ENCODE data around the gene GULP1.
"Not testable (repeated sequence)": the region's sequence is repeated elsewhere in the genome, so short reads cannot be mapped to it uniquely, and the experiment has no call there.

Gene GULP1

GRCh38 chr2:188459061-188459460 lies 167.4 kb downstream of the GULP1 start:
- in situ Hi-C loops (cut with MboI; ENCODE audit: low sequenced_read_pairs): no loop called here

- in situ Hi-C loops (cut with MboI; ENCODE audit: low sequenced_read_pairs): not testable (repeated sequence)
Measured at GRCh38 chr2:188466078-188466477, 174.4 kb downstream of the GULP1 start.

- in situ Hi-C loops (cut with MboI; ENCODE audit: low sequenced_read_pairs): no loop called here
Measured at GRCh38 chr2:188466761-188467160, 175.1 kb downstream of the GULP1 start.

GRCh38 chr2:188471166-188471565 lies 179.5 kb downstream of the GULP1 start:
- in situ Hi-C loops (cut with MboI; ENCODE audit: low sequenced_read_pairs): no loop called here

- in situ Hi-C loops (cut with MboI; ENCODE audit: low sequenced_read_pairs): no loop called here
Measured at GRCh38 chr2:188473306-188473705, 181.6 kb downstream of the GULP1 start.

GRCh38 chr2:188474316-188474715 lies 182.6 kb downstream of the GULP1 start:
- in situ Hi-C loops (cut with MboI; ENCODE audit: low sequenced_read_pairs): no loop called here

- in situ Hi-C loops (cut with MboI; ENCODE audit: low sequenced_read_pairs): no loop called here
Measured at GRCh38 chr2:188475945-188476344, 184.3 kb downstream of the GULP1 start.

GRCh38 chr2:188477564-188478103 lies 186.0 kb downstream of the GULP1 start:
- in situ Hi-C loops (cut with MboI; ENCODE audit: low sequenced_read_pairs): no loop called here

- in situ Hi-C loops (cut with MboI; ENCODE audit: low sequenced_read_pairs): no loop called here
Measured at GRCh38 chr2:188478724-188479123, 187.1 kb downstream of the GULP1 start.

- in situ Hi-C loops (cut with MboI; ENCODE audit: low sequenced_read_pairs): no loop called here
Measured at GRCh38 chr2:188481474-188481873, 189.8 kb downstream of the GULP1 start.

GRCh38 chr2:188485496-188485895 lies 193.8 kb downstream of the GULP1 start:
- in situ Hi-C loops (cut with MboI; ENCODE audit: low sequenced_read_pairs): no loop called here

GRCh38 chr2:188492751-188493150 lies 201.1 kb downstream of the GULP1 start:
- in situ Hi-C loops (cut with MboI; ENCODE audit: low sequenced_read_pairs): no loop called here

GRCh38 chr2:188494906-188495305 lies 203.2 kb downstream of the GULP1 start:
- in situ Hi-C loops (cut with MboI; ENCODE audit: low sequenced_read_pairs): no loop called here

- in situ Hi-C loops (cut with MboI; ENCODE audit: low sequenced_read_pairs): no loop called here
Measured at GRCh38 chr2:188495969-188496431, 204.3 kb downstream of the GULP1 start.

- in situ Hi-C loops (cut with MboI; ENCODE audit: low sequenced_read_pairs): no loop called here
Measured at GRCh38 chr2:188497726-188498125, 206.1 kb downstream of the GULP1 start.

GRCh38 chr2:188503975-188504374 lies 212.3 kb downstream of the GULP1 start:
- in situ Hi-C loops (cut with MboI; ENCODE audit: low sequenced_read_pairs): no loop called here

GRCh38 chr2:188506843-188507242 lies 215.2 kb downstream of the GULP1 start:
- in situ Hi-C loops (cut with MboI; ENCODE audit: low sequenced_read_pairs): no loop called here

GRCh38 chr2:188511346-188511745 lies 219.7 kb downstream of the GULP1 start:
- in situ Hi-C loops (cut with MboI; ENCODE audit: low sequenced_read_pairs): no loop called here

- in situ Hi-C loops (cut with MboI; ENCODE audit: low sequenced_read_pairs): no loop called here
Measured at GRCh38 chr2:188512456-188512855, 220.8 kb downstream of the GULP1 start.

GRCh38 chr2:188515918-188516317 lies 224.2 kb downstream of the GULP1 start:
- in situ Hi-C loops (cut with MboI; ENCODE audit: low sequenced_read_pairs): no loop called here

GRCh38 chr2:188517549-188518215 lies 226.0 kb downstream of the GULP1 start:
- in situ Hi-C loops (cut with MboI; ENCODE audit: low sequenced_read_pairs): no loop called here

GRCh38 chr2:188518381-188518780 lies 226.7 kb downstream of the GULP1 start:
- in situ Hi-C loops (cut with MboI; ENCODE audit: low sequenced_read_pairs): no loop called here

- in situ Hi-C loops (cut with MboI; ENCODE audit: low sequenced_read_pairs): no loop called here
Measured at GRCh38 chr2:188519136-188519535, 227.5 kb downstream of the GULP1 start.

Measured in hTERT RPE-1 (cell line).